Loucy (cell line): ENCODE data around the gene C1QTNF8.

Experiments used
- H2AFZ ChIP-seq: fragments of 200-600 bp; sonication (generic); 2 replicates; pipeline ENCODE4 v1.6.0; 2016; ENCODE audit warnings: antibody characterized with exemption, mild to moderate bottlenecking, low read length, moderate library complexity
- H3F3A ChIP-seq: fragments of 200-600 bp; 2 replicates; pipeline ENCODE4 v1.6.0; 2016; ENCODE audit warnings: antibody characterized with exemption, low read depth, mild to moderate bottlenecking
- H3K27me3 ChIP-seq: fragments of 200-600 bp; sonication (generic); 2 replicates; pipeline ENCODE4 v1.6.1; 2014; ENCODE audit warnings: low read length, mild to moderate bottlenecking; ENCODE audit not compliant: insufficient read depth, poor library complexity, severe bottlenecking
- H3K36me3 ChIP-seq: fragments of 200-600 bp; sonication (generic); 2 replicates; pipeline ENCODE4 v1.6.1; 2016; ENCODE audit warnings: low read length; ENCODE audit not compliant: insufficient read depth
- H3K4me1 ChIP-seq: fragments of 200-600 bp; sonication (generic); 2 replicates; pipeline ENCODE4 v1.5.1; 2014; ENCODE audit warnings: low read length, mild to moderate bottlenecking; ENCODE audit not compliant: insufficient read depth, poor library complexity, severe bottlenecking
- H3K4me2 ChIP-seq: fragments of 200-600 bp; sonication (generic); 2 replicates; pipeline ENCODE4 v1.6.0; 2014; ENCODE audit warnings: antibody characterized with exemption, low read length, low read depth, mild to moderate bottlenecking; ENCODE audit not compliant: poor library complexity, severe bottlenecking
- H3K4me3 ChIP-seq: fragments of 200-600 bp; sonication (generic); 2 replicates; pipeline ENCODE4 v1.5.1; 2014; ENCODE audit warnings: low read length, mild to moderate bottlenecking, mixed read lengths; ENCODE audit not compliant: poor library complexity, severe bottlenecking
- H3K79me2 ChIP-seq: fragments of 200-600 bp; sonication (generic); 2 replicates; pipeline ENCODE4 v1.6.1; 2014; ENCODE audit warnings: low read length; ENCODE audit not compliant: insufficient read depth
- H3K9ac ChIP-seq: fragments of 200-600 bp; sonication (generic); 2 replicates; pipeline ENCODE4 v1.6.0; 2014; ENCODE audit warnings: mild to moderate bottlenecking, low read depth, low read length, moderate library complexity; ENCODE audit not compliant: poor library complexity, severe bottlenecking
- H3K9me2 ChIP-seq: fragments of 200-600 bp; sonication (generic); replicated peaks from 2 replicates; pipeline ENCODE4 v1.6.1; 2016; ENCODE audit warnings: low read depth, low read length, mixed read lengths
- H3K9me3 ChIP-seq: fragments of 200-600 bp; sonication (generic); 2 replicates; pipeline ENCODE4 v1.6.1; 2014; ENCODE audit warnings: mild to moderate bottlenecking, antibody characterized with exemption, low read length, low read depth; ENCODE audit not compliant: insufficient read depth
- H4K20me1 ChIP-seq: fragments of 200-600 bp; sonication (generic); 2 replicates; pipeline ENCODE4 v1.6.0; 2014; ENCODE audit warnings: antibody characterized with exemption, low read length, mild to moderate bottlenecking; ENCODE audit not compliant: insufficient read depth, poor library complexity, severe bottlenecking
- CTCF ChIP-seq: fragments of 200-600 bp; sonication (generic); conservative IDR thresholded peaks from 2 replicates; pipeline ENCODE4 v1.5.1; 2014; ENCODE audit warnings: mild to moderate bottlenecking, antibody characterized with exemption, low read length
- EZH2phosphoT487 ChIP-seq: fragments of 200-600 bp; IDR thresholded peaks from 2 replicates; pipeline ENCODE4 v1.6.1; 2018; ENCODE audit warnings: antibody characterized with exemption, mild to moderate bottlenecking, moderate library complexity, borderline replicate concordance

C1QTNF8 gene

DNA sequence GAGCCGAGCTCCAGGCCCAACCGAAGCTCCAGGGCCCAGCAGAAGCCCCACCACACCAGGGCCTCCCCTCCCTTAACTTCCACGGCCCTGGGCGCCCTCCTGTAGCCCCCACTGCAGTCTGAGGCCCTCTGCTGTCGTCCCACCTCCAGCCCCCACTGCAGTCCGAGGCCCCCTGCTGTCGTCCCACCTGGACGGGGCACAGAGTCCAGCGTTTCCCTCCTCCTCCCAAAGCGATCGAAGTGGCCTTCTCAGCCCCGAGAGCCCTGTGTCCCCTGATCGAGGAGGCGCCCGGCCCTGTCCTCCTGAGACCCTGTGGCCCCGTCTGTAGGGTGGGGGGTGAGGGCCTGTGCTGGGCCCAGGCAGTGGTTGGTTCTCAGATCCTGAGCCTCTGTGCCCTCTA is 31.1 kb upstream of the C1QTNF8 start:
- Histone ChIP-seq H3K27me3 (no peaks in the 10 kb centered on the region), H3K4me3 (no peak overlapping the region), H2AFZ (no peak overlapping the region), H3K79me2 (no peaks in the 10 kb centered on the region), H3K9me2 (no peaks in the 10 kb centered on the region), H3K4me2 (no peak overlapping the region), H4K20me1 (no peaks in the 10 kb centered on the region), H3K9me3 (no peaks in the 10 kb centered on the region), H3K4me1 (no peaks in the 10 kb centered on the region), H3K36me3 (no peaks in the 10 kb centered on the region), H3K9ac (no peak overlapping the region), H3F3A (no peaks in the 10 kb centered on the region)
- no peak for TF ChIP-seq EZH2phosphoT487
- no peak for TF ChIP-seq CTCF

- Histone ChIP-seq H3K4me1 (no peaks in the 10 kb centered on the region), H3K9me2 (no peaks in the 10 kb centered on the region), H3K27me3 (no peaks in the 10 kb centered on the region), H3F3A (no peaks in the 10 kb centered on the region), H2AFZ (no peak overlapping the region), H3K9me3 (no peaks in the 10 kb centered on the region), H3K79me2 (no peaks in the 10 kb centered on the region), H3K9ac (no peak overlapping the region), H3K4me3 (no peak overlapping the region), H4K20me1 (no peaks in the 10 kb centered on the region), H3K4me2 (no peak overlapping the region), H3K36me3 (no peaks in the 10 kb centered on the region)
- TF ChIP-seq EZH2phosphoT487 (no peak), CTCF (no peak)
Measured at GRCh38 chr16:1126586-1126985, 30.5 kb upstream of the C1QTNF8 start.

DNA sequence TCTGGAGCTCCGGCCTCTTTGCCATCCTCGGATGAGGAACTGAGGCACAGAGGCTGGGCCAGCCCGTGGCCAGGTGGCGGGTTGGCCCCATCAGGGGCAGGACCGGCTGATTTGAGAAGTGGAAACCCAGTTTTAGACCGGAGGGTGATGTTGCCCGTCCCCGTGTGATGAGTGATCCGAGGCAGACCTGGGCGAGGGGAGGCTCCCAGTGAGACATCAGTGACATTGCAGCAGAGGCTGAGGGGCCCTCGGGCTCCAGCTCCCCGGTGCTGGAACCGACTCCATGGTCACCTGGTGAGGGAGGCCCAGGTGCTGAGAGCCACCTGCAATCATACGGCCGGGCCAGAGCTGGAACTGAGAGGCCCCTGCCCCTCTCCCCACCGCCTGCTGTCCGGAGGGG is 30.0 kb upstream of the C1QTNF8 start:
- Histone ChIP-seq H3K79me2 (no peaks in the 10 kb centered on the region), H4K20me1 (no peaks in the 10 kb centered on the region), H3K36me3 (no peaks in the 10 kb centered on the region), H3K9me2 (no peaks in the 10 kb centered on the region), H3F3A (no peaks in the 10 kb centered on the region), H3K4me1 (no peaks in the 10 kb centered on the region), H2AFZ (no peak overlapping the region), H3K4me2 (no peak overlapping the region), H3K9me3 (no peaks in the 10 kb centered on the region), H3K9ac (no peak overlapping the region), H3K27me3 (no peaks in the 10 kb centered on the region), H3K4me3 (no peak overlapping the region)
- no peak for TF ChIP-seq EZH2phosphoT487
- TF ChIP-seq CTCF: no peak
